ENCODE measurements around the gene NFASC.

DNA sequence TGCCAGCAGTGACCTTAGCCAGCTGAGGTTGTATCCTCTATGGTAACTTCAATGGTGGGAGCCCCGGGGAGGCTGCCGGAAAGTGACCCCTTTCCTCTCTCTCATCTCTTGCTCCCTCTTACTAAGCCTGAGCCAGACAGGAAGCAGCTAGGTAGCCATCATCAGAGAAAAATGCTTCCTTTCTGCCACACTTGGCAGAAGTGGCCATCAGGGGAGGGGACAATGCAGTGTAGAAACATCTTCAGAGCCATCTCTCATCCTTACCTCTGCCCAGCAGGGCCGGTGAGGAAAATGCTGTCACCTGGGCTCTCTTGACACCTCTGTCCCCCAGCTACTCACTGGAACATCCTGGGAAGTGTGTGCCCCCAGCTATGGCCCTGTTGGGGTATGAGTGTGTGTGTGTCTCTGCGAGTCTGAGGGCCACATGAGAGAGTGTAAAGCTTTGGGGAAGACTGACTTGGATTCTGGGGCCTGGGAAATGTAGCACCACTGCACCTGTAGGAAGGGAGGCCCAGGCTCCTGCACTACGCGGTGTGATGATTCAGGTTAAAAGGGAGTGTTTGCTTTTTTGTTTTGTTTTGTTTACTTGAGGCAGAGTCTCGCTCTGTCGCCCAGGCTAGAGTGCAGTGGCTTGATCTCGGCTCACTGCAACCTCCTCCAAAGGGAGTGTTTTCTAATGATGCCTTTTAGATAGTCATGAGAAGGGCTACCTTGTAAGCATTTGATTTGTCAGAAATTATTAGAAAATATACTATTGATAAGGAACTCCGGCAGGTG, 123.6 kb downstream of the NFASC start:
- TF ChIP-seq, protein P1, sequence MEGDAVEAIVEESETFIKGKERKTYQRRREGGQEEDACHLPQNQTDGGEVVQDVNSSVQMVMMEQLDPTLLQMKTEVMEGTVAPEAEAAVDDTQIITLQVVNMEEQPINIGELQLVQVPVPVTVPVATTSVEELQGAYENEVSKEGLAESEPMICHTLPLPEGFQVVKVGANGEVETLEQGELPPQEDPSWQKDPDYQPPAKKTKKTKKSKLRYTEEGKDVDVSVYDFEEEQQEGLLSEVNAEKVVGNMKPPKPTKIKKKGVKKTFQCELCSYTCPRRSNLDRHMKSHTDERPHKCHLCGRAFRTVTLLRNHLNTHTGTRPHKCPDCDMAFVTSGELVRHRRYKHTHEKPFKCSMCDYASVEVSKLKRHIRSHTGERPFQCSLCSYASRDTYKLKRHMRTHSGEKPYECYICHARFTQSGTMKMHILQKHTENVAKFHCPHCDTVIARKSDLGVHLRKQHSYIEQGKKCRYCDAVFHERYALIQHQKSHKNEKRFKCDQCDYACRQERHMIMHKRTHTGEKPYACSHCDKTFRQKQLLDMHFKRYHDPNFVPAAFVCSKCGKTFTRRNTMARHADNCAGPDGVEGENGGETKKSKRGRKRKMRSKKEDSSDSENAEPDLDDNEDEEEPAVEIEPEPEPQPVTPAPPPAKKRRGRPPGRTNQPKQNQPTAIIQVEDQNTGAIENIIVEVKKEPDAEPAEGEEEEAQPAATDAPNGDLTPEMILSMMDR (IDR thresholded peaks at IDR 0.05; ENCODE audit: poor library complexity) = no peak
- TF ChIP-seq EZH2phosphoT487 (IDR thresholded peaks at IDR 0.05; ENCODE audit: low read depth, severe bottlenecking, unreplicated experiment) (no peak), EZH2 (IDR thresholded peaks at IDR 0.05; ENCODE audit: borderline replicate concordance) (no peak)

All from hepatocyte (in vitro differentiated cells).